Neural progenitor cell (in vitro differentiated cells): ENCODE measurements around the gene TCF3. TPM values are rescaled to one million over a fixed set of nuclear protein-coding genes. Genes with fewer than 3 reads are reported as not detected.

Experiments used
- DNase-seq: peaks from one replicate; pipeline ENCODE4 v3.0.0-alpha.2; 2016; ENCODE audit warnings: low spot score
- H2AFZ ChIP-seq: fragments of 200-600 bp; sonication (generic); replicated peaks from 2 replicates; pipeline ENCODE4 v1.6.1; 2016; ENCODE audit warnings: antibody characterized with exemption
- H3F3A ChIP-seq: fragments of 200-600 bp; sonication (generic); 2 replicates; pipeline ENCODE4 v1.6.1; 2016; ENCODE audit warnings: antibody characterized with exemption, low read depth
- H3K27ac ChIP-seq: fragments of 200-600 bp; sonication (generic); 2 replicates; pipeline ENCODE4 v1.5.1; 2016; ENCODE audit warnings: mild to moderate bottlenecking
- H3K27me3 ChIP-seq: fragments of 200-600 bp; sonication (generic); 2 replicates; pipeline ENCODE4 v1.6.1; 2016; ENCODE audit warnings: mild to moderate bottlenecking, moderate library complexity
- H3K36me3 ChIP-seq: fragments of 200-600 bp; sonication (generic); 2 replicates; pipeline ENCODE4 v1.5.1; 2016
- H3K4me1 ChIP-seq: fragments of 200-600 bp; sonication (generic); 2 replicates; pipeline ENCODE4 v1.6.1; 2016; ENCODE audit warnings: mixed run types
- H3K4me2 ChIP-seq: fragments of 200-600 bp; sonication (generic); 2 replicates; pipeline ENCODE4 v1.6.1; 2016
- H3K4me3 ChIP-seq: fragments of 200-600 bp; sonication (generic); 2 replicates; pipeline ENCODE4 v1.5.1; 2016
- H3K79me2 ChIP-seq: fragments of 200-600 bp; sonication (generic); 2 replicates; pipeline ENCODE4 v1.6.1; 2016; ENCODE audit warnings: low read depth
- H3K9ac ChIP-seq: fragments of 200-600 bp; sonication (generic); 2 replicates; pipeline ENCODE4 v1.6.1; 2016
- H3K9me3 ChIP-seq: fragments of 200-600 bp; sonication (generic); 2 replicates; pipeline ENCODE4 v1.5.1; 2016; ENCODE audit warnings: low read depth
- H4K20me1 ChIP-seq: fragments of 200-600 bp; sonication (generic); 2 replicates; pipeline ENCODE4 v1.6.1; 2016; ENCODE audit warnings: low read depth
- H3K27ac Mint-ChIP-seq: 3 replicates; pipeline ENCODE4 v1.8.0; 2021; ENCODE audit warnings: mixed read lengths
- H3K27me3 Mint-ChIP-seq: 2 replicates; pipeline ENCODE4 v1.8.0; 2022; ENCODE audit warnings: low read depth, mild to moderate bottlenecking, inconsistent platforms, moderate library complexity, mixed read lengths; ENCODE audit not compliant: insufficient read depth
- H3K36me3 Mint-ChIP-seq: 3 replicates; pipeline ENCODE4 v1.8.0; 2021; ENCODE audit warnings: mixed read lengths
- H3K4me1 Mint-ChIP-seq: 3 replicates; pipeline ENCODE4 v1.8.0; 2021; ENCODE audit warnings: mixed read lengths
- H3K4me3 Mint-ChIP-seq: 3 replicates; pipeline ENCODE4 v1.8.0; 2021; ENCODE audit warnings: mild to moderate bottlenecking, moderate library complexity, mixed read lengths
- H3K9me3 Mint-ChIP-seq: 3 replicates; pipeline ENCODE4 v1.8.0; 2020; ENCODE audit warnings: mixed read lengths
- EZH2 ChIP-seq: fragments of 200-600 bp; sonication (generic); IDR thresholded peaks from 2 replicates; pipeline ENCODE4 v1.6.1; 2017; ENCODE audit warnings: antibody characterized with exemption, mild to moderate bottlenecking, moderate library complexity
- EZH2phosphoT487 ChIP-seq: fragments of 200-600 bp; sonication (generic); IDR thresholded peaks from 2 replicates; pipeline ENCODE4 v1.6.1; 2017; ENCODE audit warnings: antibody characterized with exemption
- total RNA-seq: library from RNA; depleted of rRNA; stranded (reverse); fragments of >200 nt; gene quantifications from 2 replicates; pipeline ENCODE4 v1.2.3, GENCODE V29; 2015; ENCODE audit warnings: low replicate concordance
- TF ChIP-seq, protein P1 (sequence below): fragments of 200-600 bp; sonication (generic); IDR thresholded peaks from 2 replicates; pipeline ENCODE4 v1.5.1; 2017; ENCODE audit warnings: antibody characterized with exemption, mild to moderate bottlenecking

Gene TCF3
- total RNA-seq, 1 donor from 2014 or later = 131 TPM

DNA sequence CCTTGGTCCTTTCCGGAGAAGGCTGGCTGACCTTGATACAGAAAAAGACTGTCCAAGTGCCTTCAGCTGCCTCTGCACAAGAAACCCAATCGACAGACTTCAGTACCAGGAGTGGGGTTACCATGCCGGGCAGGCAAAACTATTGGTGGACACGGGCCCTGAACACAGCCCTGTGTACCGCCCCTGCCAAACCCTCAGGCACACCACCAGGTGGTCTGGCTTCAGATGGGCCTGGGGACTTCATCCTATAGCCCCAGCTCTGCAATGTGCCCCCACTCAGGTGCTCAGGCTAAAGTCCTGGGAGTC lies 17.5 kb downstream of the TCF3 start:
- no peak for TF ChIP-seq EZH2
- TF ChIP-seq EZH2phosphoT487 = no peak
- TF ChIP-seq, protein P1, sequence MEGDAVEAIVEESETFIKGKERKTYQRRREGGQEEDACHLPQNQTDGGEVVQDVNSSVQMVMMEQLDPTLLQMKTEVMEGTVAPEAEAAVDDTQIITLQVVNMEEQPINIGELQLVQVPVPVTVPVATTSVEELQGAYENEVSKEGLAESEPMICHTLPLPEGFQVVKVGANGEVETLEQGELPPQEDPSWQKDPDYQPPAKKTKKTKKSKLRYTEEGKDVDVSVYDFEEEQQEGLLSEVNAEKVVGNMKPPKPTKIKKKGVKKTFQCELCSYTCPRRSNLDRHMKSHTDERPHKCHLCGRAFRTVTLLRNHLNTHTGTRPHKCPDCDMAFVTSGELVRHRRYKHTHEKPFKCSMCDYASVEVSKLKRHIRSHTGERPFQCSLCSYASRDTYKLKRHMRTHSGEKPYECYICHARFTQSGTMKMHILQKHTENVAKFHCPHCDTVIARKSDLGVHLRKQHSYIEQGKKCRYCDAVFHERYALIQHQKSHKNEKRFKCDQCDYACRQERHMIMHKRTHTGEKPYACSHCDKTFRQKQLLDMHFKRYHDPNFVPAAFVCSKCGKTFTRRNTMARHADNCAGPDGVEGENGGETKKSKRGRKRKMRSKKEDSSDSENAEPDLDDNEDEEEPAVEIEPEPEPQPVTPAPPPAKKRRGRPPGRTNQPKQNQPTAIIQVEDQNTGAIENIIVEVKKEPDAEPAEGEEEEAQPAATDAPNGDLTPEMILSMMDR = no peak
- Histone ChIP-seq H4K20me1 (peaks cover 100% of the 10 kb centered on the region), H3K36me3 (peaks cover 5% of the 10 kb centered on the region)

DNA sequence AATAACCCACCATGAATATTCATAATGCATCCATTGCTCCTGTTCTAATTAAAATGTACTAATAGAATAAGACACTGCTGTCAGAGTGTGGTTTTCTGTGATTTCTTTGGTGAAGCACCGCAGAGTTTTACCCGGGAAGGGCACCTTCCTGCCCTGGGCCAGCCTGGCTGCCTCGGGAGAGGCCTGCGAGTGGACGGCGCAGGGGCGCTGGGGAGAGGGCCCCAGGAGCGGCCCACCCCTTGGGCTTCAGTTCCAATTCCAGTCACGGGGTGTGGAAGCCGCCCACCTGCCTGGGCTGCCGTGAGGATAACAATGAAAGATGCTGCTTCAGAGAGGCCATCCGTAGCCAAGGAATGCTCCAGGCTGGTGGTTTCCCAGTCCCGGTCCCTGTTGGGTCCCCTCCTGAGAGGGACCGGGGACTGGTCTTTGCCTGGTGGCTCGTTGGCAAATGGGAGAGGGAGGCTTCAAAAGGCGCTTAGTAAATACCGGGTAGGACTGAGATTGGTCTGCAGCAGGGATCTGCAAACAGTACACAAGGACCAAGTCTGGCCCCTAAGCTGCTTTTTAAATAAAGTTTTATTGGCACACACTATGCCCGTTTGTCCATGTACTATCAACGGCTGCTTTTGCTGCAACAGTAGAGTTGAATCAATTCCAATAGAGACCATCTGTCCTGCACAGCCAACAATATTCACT lies 18.0 kb downstream of the TCF3 start:
- H2AFZ ChIP-seq = no peak overlapping the region
- Mint-ChIP-seq H3K27ac (no peak overlapping the region), H3K9me3 (peaks cover 2% of the 10 kb centered on the region), H3K4me1 (no peaks in the 10 kb centered on the region), H3K27me3 (peaks cover 10% of the 10 kb centered on the region), H3K36me3 (peaks cover 27% of the 10 kb centered on the region), H3K4me3 (no peak overlapping the region)
- peaks cover 5% of the 10 kb centered on the region for H3K36me3 ChIP-seq
- H3K27me3 ChIP-seq = no peaks in the 10 kb centered on the region
- peaks cover 100% of the 10 kb centered on the region for H4K20me1 ChIP-seq
- H3K79me2 ChIP-seq = peaks cover 98% of the 10 kb centered on the region
- no peak for DNase-seq
- H3K4me3 ChIP-seq = no peak overlapping the region
- H3K9me3 ChIP-seq = no peaks in the 10 kb centered on the region
- H3K27ac ChIP-seq = no peak overlapping the region
- no peak overlapping the region for H3K9ac ChIP-seq
- no peak for TF ChIP-seq EZH2
- TF ChIP-seq EZH2phosphoT487 = no peak
- TF ChIP-seq, protein P1 = no peak
- peaks cover 8% of the 10 kb centered on the region for H3F3A ChIP-seq
- H3K4me2 ChIP-seq = no peak overlapping the region
- no peaks in the 10 kb centered on the region for H3K4me1 ChIP-seq

More for the DNA sequence above, 17.5 kb downstream of the TCF3 start:
- no peak overlapping the region for H2AFZ ChIP-seq
- H3K4me1 Mint-ChIP-seq = no peaks in the 10 kb centered on the region
- no peak overlapping the region for H3K4me2 ChIP-seq
- H3K79me2 ChIP-seq = peaks cover 98% of the 10 kb centered on the region
- peaks cover 32% of the 10 kb centered on the region for H3K36me3 Mint-ChIP-seq
- peaks cover 2% of the 10 kb centered on the region for H3K9me3 Mint-ChIP-seq
- H3K4me1 ChIP-seq = no peaks in the 10 kb centered on the region
- H3K9ac ChIP-seq = no peak overlapping the region
- H3K9me3 ChIP-seq = no peaks in the 10 kb centered on the region
- H3F3A ChIP-seq = peaks cover 6% of the 10 kb centered on the region
- no peak overlapping the region for H3K4me3 Mint-ChIP-seq
- no peak for DNase-seq
- no peaks in the 10 kb centered on the region for H3K27me3 ChIP-seq
- no peak overlapping the region for H3K27ac ChIP-seq
- no peak overlapping the region for H3K27ac Mint-ChIP-seq
- H3K4me3 ChIP-seq = no peak overlapping the region
- H3K27me3 Mint-ChIP-seq = peaks cover 10% of the 10 kb centered on the region

DNA sequence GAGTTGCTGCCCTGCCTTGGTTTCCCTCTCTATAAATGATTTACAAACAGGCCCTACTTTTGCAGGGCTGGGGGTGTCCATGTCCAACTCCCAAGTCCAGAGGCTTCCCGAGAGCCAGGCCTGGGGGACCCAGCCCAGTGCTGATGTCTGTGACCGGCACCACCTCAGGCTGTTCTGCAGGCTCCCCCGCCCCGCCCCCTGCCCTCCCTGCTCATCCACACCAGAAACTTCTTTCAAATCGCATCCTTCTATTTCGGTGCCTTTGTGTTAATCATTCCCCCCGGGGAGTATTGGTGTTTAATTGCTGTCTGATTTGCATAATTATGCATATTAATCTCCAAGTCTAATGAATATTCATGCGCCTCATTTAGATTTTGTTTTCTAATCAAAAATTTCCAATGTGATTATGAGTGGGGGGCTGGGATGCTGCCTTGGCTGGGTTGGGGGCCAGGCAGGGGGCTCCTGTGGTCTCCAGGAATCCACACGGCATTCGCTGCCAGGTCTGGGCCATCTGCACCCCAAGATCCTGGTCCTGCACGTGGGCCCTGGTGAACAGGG lies 19.1 kb downstream of the TCF3 start:
- Histone ChIP-seq H3K79me2 (peaks cover 91% of the 10 kb centered on the region), H3K27me3 (no peaks in the 10 kb centered on the region), H2AFZ (no peak overlapping the region), H3K36me3 (peaks cover 2% of the 10 kb centered on the region), H3K4me1 (no peaks in the 10 kb centered on the region), H3K9ac (no peak overlapping the region), H4K20me1 (peaks cover 94% of the 10 kb centered on the region), H3K27ac (no peak overlapping the region), H3F3A (peaks cover 6% of the 10 kb centered on the region), H3K4me2 (no peak overlapping the region), H3K4me3 (no peak overlapping the region), H3K9me3 (no peaks in the 10 kb centered on the region)
- no peaks in the 10 kb centered on the region for H3K4me1 Mint-ChIP-seq
- H3K9me3 Mint-ChIP-seq = peaks cover 2% of the 10 kb centered on the region
- no peak overlapping the region for H3K4me3 Mint-ChIP-seq
- TF ChIP-seq, protein P1 = no peak
- TF ChIP-seq EZH2phosphoT487 (no peak), EZH2 (no peak)
- DNase-seq = no peak
- peaks cover 20% of the 10 kb centered on the region for H3K36me3 Mint-ChIP-seq
- H3K27me3 Mint-ChIP-seq = peaks cover 10% of the 10 kb centered on the region
- no peak overlapping the region for H3K27ac Mint-ChIP-seq
